Peyer's patch (tissue), 4 donors: ENCODE measurements around the gene TRIM69. TPM values are rescaled to one million over a fixed set of nuclear protein-coding genes. Genes with fewer than 3 reads are reported as not detected.
A peak's percentile ranks its signal among the peaks of the same experiment; 100 is the strongest.
"Not testable (repeated sequence)": the region's sequence is repeated elsewhere in the genome, so short reads cannot be mapped to it uniquely, and the experiment has no call there.

ENCODE experiments used
- DNase-seq, 3 donors: peaks; one replicate each; pipeline ENCODE4 v3.0.0-alpha.2; 2017 to 2019
- H3K27ac ChIP-seq, 4 donors: fragments of 200-600 bp; sonication (generic); one replicate each; pipeline ENCODE4 v1.5.1; 2016 to 2019
- H3K27me3 ChIP-seq, 2 donors: fragments of 200-600 bp; sonication (generic); one replicate each; pipeline ENCODE4 v1.5.1; 2019
- H3K36me3 ChIP-seq, 3 donors: fragments of 200-600 bp; sonication (generic); one replicate each; pipeline ENCODE4 v1.5.1; 2016 to 2019
- H3K4me1 ChIP-seq, 4 donors: fragments of 200-600 bp; sonication (generic); one replicate each; pipeline ENCODE4 v1.5.1; 2016 to 2019
- H3K4me3 ChIP-seq, 4 donors: fragments of 200-600 bp; sonication (generic); 1 replicate in 3 of 4; 2 replicates in 1 of 4; pipeline ENCODE4 v1.5.1; 2016 to 2019; ENCODE audit warnings: mild to moderate bottlenecking in 1 of 4
- H3K9me3 ChIP-seq, 4 donors: fragments of 200-600 bp; sonication (generic); one replicate each; pipeline ENCODE4 v1.5.1; 2016 to 2019; ENCODE audit warnings: mild to moderate bottlenecking in 1 of 4
- CTCF ChIP-seq, 6 experiments: fragments of 450-650 bp in 4 of 6; fragments of 200-600 bp in 2 of 6; sonication (generic) in 1 of 6; IDR thresholded peaks; one replicate each; pipeline ENCODE4 v1.5.1; 2017 to 2019; ENCODE audit warnings: antibody characterized with exemption in 6 of 6, mild to moderate bottlenecking in 3 of 6, moderate library complexity in 1 of 6
- POLR2A ChIP-seq, 2 donors: fragments of 450-650 bp; IDR thresholded peaks; one replicate each; pipeline ENCODE4 v1.5.1; 2017; ENCODE audit warnings: antibody characterized with exemption in 2 of 2, mild to moderate bottlenecking in 2 of 2, moderate library complexity in 2 of 2
- total RNA-seq, 4 donors: library from RNA; depleted of rRNA; stranded (reverse); fragments of >200 nt; gene quantifications; one replicate each; pipeline ENCODE4 v1.1.0, GENCODE V29; 2016

Gene TRIM69
- total RNA-seq, 4 donors from 2014 or later = 6.7 to 11.7 (median 8.9) TPM

GRCh38 chr15:44698641-44699040, 37.7 kb upstream of the TRIM69 start:
- TF ChIP-seq POLR2A (IDR thresholded peaks at IDR 0.05) (no peak), CTCF (IDR thresholded peaks at IDR 0.05) (no peak)
- H3K27me3 ChIP-seq = no peaks in the 10 kb centered on the region
- no peak overlapping the region for H3K27ac ChIP-seq
- no peaks in the 10 kb centered on the region for H3K4me1 ChIP-seq
- no peaks in the 10 kb centered on the region for H3K9me3 ChIP-seq
- no peaks in the 10 kb centered on the region for H3K36me3 ChIP-seq
- no peak for DNase-seq
- no peak overlapping the region for H3K4me3 ChIP-seq

DNA sequence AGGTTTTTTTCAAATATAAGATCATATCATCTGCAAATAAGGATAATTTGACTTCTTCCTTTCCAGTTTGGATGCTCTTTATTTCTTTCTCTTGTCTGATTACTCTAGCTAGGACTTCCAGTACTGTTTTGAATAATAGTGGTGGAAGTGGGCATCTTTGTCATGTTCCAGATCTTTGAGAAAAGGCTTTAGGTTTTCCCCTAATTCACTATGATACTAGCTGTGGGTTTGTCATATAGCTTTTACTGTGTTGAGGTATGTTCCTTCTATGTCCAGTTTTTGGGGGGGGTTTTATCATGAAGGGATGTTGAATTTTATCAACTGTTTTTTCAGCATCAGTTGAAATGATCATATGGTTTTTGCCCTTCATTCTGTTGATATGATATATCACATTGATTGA, 35.7 kb upstream of the TRIM69 start:
- not testable (repeated sequence) for H3K4me1 ChIP-seq, DNase-seq

DNA sequence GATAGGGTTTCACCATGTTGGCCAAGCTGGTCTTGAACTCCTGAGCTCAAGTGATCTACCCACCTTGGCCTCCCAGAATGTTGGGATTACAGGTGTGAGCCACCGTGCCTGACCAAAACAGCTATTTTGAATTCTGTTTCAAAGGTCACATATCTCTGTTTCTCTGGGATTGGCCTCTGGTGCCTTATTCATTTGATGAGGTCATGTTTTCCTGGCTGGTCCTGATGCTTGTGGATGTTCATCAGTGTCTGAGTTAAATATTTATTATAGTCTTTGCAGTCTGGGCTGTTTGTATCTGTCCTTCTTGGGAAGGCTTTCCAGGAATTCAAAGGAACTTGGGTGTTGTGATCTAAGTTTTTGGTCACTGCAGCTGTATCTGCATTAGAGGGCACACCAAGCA, 30.3 kb upstream of the TRIM69 start:
- Histone ChIP-seq H3K27ac (peak overlapping the region in 2 of 4 donors; percentile 88 to 93), H3K9me3 (no peaks in the 10 kb centered on the region), H3K27me3 (no peaks in the 10 kb centered on the region), H3K4me3 (no peak overlapping the region), H3K36me3 (no peaks in the 10 kb centered on the region), H3K4me1 (peaks cover 0 to 24% (median 0%) of the 10 kb centered on the region in 4 donors)
- no peak for TF ChIP-seq CTCF (IDR thresholded peaks at IDR 0.05)
- TF ChIP-seq POLR2A (IDR thresholded peaks at IDR 0.05) = no peak
- no peak for DNase-seq

More for the DNA sequence above, 35.7 kb upstream of the TRIM69 start:
- not testable (repeated sequence) for H3K9me3 ChIP-seq, H3K4me3 ChIP-seq, H3K27me3 ChIP-seq, H3K36me3 ChIP-seq, H3K27ac ChIP-seq

DNA sequence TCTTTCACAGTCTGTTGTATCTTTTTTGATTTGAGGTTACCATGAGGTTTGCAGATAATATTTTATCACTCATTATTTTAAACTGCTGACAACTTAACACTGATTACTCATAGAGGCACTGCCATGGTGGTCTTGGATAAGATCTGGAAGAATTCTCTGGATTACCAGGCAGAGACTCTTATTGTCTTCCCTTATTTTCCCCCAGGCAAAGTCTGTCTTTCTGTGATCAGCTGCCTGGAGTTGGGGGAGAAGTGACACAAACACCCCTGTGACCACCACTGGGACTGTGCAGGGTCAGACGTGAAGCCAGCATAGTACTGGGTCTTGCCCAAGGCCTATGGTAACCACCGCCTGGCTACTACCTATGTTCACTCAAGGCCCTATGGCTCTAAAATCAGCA, 29.9 kb upstream of the TRIM69 start:
- Histone ChIP-seq H3K36me3 (no peaks in the 10 kb centered on the region), H3K4me3 (no peak overlapping the region), H3K27ac (peak overlapping the region in 3 of 4 donors; percentile 53 to 93 (median 88)), H3K27me3 (no peaks in the 10 kb centered on the region), H3K4me1 (peaks cover 0 to 24% (median 0%) of the 10 kb centered on the region in 4 donors), H3K9me3 (no peaks in the 10 kb centered on the region)
- no peak for DNase-seq
- no peak for TF ChIP-seq POLR2A (IDR thresholded peaks at IDR 0.05)
- no peak for TF ChIP-seq CTCF (IDR thresholded peaks at IDR 0.05)

DNA sequence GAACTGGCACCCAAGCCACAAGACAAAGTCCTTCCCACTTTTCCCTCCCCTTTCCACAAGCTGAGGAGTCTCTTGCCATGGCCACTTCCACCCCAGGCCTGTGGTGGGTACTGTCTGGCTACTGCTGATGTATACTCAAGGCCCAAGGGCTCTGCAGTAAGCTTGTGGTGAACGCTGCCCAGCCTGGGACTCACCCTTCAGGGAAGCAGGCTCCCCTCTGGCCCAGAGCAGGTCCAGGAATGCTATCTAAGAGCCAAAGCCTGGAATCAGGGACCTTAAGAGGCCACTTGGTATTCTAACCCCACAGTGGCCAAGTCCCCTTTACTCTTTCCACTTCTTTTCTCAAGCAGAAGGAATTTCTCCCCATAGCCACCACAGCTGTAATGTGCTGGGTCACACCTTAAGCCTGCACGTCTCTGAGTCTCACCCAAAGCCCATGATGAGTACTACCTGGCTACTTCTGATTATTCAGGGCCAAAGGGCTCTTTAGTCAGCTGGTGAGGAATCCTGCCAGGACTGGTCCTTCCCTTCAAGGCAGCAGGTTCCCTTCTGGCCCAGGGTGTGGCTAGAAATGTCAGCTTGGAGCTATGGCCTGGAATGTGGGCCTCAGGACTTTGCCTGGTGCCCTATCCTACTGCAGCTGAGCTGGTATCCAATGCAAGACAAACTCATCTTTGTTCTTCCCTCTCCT, 29.2 kb upstream of the TRIM69 start:
- Histone ChIP-seq H3K4me3 (no peak overlapping the region), H3K27ac (peak overlapping the region in 3 of 4 donors; percentile 53 to 93 (median 88)), H3K27me3 (no peaks in the 10 kb centered on the region), H3K4me1 (peaks cover 0 to 24% (median 0%) of the 10 kb centered on the region in 4 donors), H3K9me3 (no peaks in the 10 kb centered on the region), H3K36me3 (no peaks in the 10 kb centered on the region)
- TF ChIP-seq CTCF (IDR thresholded peaks at IDR 0.05) (no peak), POLR2A (IDR thresholded peaks at IDR 0.05) (peak; percentile 22 to 81)
- peak in 2 of 3 donors; percentile 80 to 90 for DNase-seq

- peak overlapping the region; percentile 97 to 100 (median 98) for H3K27ac ChIP-seq
- peaks cover 0 to 42% (median 4%) of the 10 kb centered on the region in 4 donors for H3K4me1 ChIP-seq
- H3K36me3 ChIP-seq = peaks cover 0 to 13% (median 0%) of the 10 kb centered on the region in 3 donors
- peak in 2 of 3 donors; percentile 87 for DNase-seq
- no peaks in the 10 kb centered on the region for H3K27me3 ChIP-seq
- peak overlapping the region; percentile 74 to 95 (median 76) for H3K4me3 ChIP-seq
- TF ChIP-seq CTCF (IDR thresholded peaks at IDR 0.05) = peak in 4 of 6 experiments; percentile 6 to 38 (median 31)
- TF ChIP-seq POLR2A (IDR thresholded peaks at IDR 0.05) = no peak
- no peaks in the 10 kb centered on the region for H3K9me3 ChIP-seq
Observed at GRCh38 chr15:44710236-44711095, 25.9 kb upstream of the TRIM69 start.
